Kidney epithelial cell (primary cell): ENCODE measurements around the gene SPDL1. TPM values are rescaled to one million over a fixed set of nuclear protein-coding genes. Genes with fewer than 3 reads are reported as not detected.

Source experiments
- DNase-seq: peaks from one replicate; pipeline ENCODE4 v3.0.0-alpha.2; 2010; ENCODE audit warnings: low read depth
- H3K27me3 ChIP-seq: 2 replicates; pipeline ENCODE4 v1.6.0; 2011; ENCODE audit warnings: low read length; ENCODE audit not compliant: control insufficient read depth, insufficient read depth
- H3K36me3 ChIP-seq: 2 replicates; pipeline ENCODE4 v1.5.1; 2011; ENCODE audit warnings: low read length; ENCODE audit not compliant: control insufficient read depth, insufficient read depth
- H3K4me3 ChIP-seq: 2 replicates; pipeline ENCODE4 v1.5.1; 2011; ENCODE audit warnings: low read depth, mild to moderate bottlenecking, control low read depth, low read length
- total RNA-seq: library from RNA; depleted of rRNA; stranded (reverse); fragments of >200 nt; gene quantifications from 2 replicates; pipeline ENCODE4 v1.2.3, GENCODE V29; 2015
- TF ChIP-seq, protein P1 (sequence below): IDR thresholded peaks from 2 replicates; pipeline ENCODE4 v1.5.1; 2011; ENCODE audit warnings: mild to moderate bottlenecking, moderate library complexity, low read length, control low read depth, inconsistent platforms; ENCODE audit not compliant: insufficient read depth, poor library complexity, severe bottlenecking

The SPDL1 gene
- total RNA-seq, 1 donor from 2014 or later = 64.3 TPM

DNA sequence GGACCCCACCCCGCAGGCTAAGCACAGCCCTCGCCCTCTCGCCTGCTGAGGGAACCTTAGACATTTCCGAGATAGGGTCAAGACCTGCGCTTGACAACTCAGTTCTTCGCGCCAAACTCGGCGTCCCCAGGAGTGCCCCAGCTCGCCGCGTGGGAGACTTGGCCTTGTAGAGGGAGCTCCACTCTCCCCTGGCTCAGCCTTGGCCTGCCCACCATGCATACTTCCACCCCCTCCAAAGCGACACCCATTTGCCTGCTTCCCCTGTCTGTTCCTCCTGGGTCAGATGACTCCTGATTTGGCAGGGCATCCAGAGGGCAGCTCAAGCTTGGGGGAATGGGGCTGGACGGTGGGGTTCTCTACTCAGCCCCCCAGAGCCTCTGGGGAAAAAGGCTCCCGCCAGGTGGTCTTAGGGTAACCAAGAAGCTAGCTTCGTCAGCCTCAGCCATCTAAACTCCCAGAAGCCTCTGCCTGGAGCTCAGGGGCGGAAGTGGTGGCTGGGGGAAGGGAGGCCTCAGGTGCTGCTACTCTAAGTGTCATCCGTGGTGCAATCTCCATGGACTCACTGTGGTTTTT lies 54.1 kb downstream of the SPDL1 start:
- Histone ChIP-seq H3K4me3 (peak overlapping the region; percentile 37), H3K36me3 (no peaks in the 10 kb centered on the region), H3K27me3 (no peaks in the 10 kb centered on the region)
- TF ChIP-seq, protein P1, sequence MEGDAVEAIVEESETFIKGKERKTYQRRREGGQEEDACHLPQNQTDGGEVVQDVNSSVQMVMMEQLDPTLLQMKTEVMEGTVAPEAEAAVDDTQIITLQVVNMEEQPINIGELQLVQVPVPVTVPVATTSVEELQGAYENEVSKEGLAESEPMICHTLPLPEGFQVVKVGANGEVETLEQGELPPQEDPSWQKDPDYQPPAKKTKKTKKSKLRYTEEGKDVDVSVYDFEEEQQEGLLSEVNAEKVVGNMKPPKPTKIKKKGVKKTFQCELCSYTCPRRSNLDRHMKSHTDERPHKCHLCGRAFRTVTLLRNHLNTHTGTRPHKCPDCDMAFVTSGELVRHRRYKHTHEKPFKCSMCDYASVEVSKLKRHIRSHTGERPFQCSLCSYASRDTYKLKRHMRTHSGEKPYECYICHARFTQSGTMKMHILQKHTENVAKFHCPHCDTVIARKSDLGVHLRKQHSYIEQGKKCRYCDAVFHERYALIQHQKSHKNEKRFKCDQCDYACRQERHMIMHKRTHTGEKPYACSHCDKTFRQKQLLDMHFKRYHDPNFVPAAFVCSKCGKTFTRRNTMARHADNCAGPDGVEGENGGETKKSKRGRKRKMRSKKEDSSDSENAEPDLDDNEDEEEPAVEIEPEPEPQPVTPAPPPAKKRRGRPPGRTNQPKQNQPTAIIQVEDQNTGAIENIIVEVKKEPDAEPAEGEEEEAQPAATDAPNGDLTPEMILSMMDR = no peak
- DNase-seq = no peak

GRCh38 chr5:169641253-169641652 lies 57.7 kb downstream of the SPDL1 start:
- Histone ChIP-seq H3K27me3 (no peaks in the 10 kb centered on the region), H3K36me3 (no peaks in the 10 kb centered on the region), H3K4me3 (no peak overlapping the region)
- TF ChIP-seq, protein P1 = no peak
- DNase-seq = no peak

GRCh38 chr5:169646856-169647255 lies 63.3 kb downstream of the SPDL1 start:
- TF ChIP-seq, protein P1 = no peak
- Histone ChIP-seq H3K27me3 (no peaks in the 10 kb centered on the region), H3K4me3 (no peak overlapping the region), H3K36me3 (no peaks in the 10 kb centered on the region)
- DNase-seq = no peak

GRCh38 chr5:169647566-169647965 lies 64.0 kb downstream of the SPDL1 start:
- H3K36me3 ChIP-seq = no peaks in the 10 kb centered on the region
- TF ChIP-seq, protein P1 = no peak
- H3K4me3 ChIP-seq = no peak overlapping the region
- no peak for DNase-seq
- no peaks in the 10 kb centered on the region for H3K27me3 ChIP-seq

- DNase-seq = no peak
- TF ChIP-seq, protein P1 = no peak
- H3K27me3 ChIP-seq = no peaks in the 10 kb centered on the region
- H3K36me3 ChIP-seq = no peaks in the 10 kb centered on the region
- no peak overlapping the region for H3K4me3 ChIP-seq
These were observed 65.2 kb downstream of the SPDL1 start for GRCh38 chr5:169648725-169649310.

GRCh38 chr5:169649486-169649885 lies 65.9 kb downstream of the SPDL1 start:
- DNase-seq = no peak
- Histone ChIP-seq H3K27me3 (no peaks in the 10 kb centered on the region), H3K4me3 (no peak overlapping the region), H3K36me3 (no peaks in the 10 kb centered on the region)
- TF ChIP-seq, protein P1 = no peak
